ENCODE measurements around the gene NUP98. TPM values are rescaled to one million over a fixed set of nuclear protein-coding genes. Genes with fewer than 3 reads are reported as not detected.

Gene NUP98
- polyA plus RNA-seq, 1 of the 3 experiments (the other 2 are of a cell fraction) = 56.4 TPM

GRCh38 chr11:3671334-3672254 is 125.8 kb downstream of the NUP98 start, which contains the start of gene CHRNA10 (continued):
- TF ChIP-seq RAD21 (IDR thresholded peaks at IDR 0.05; ENCODE audit: low read length) (no peak), GATA2 (CRISPR knock-in tag; IDR thresholded peaks at IDR 0.05) (no peak), USF2 (IDR thresholded peaks at IDR 0.05; ENCODE audit: borderline replicate concordance, low read depth, low read length) (no peak), PBX3 (IDR thresholded peaks at IDR 0.05) (no peak), CHD2 (IDR thresholded peaks at IDR 0.05; ENCODE audit: low read length, partially characterized antibody) (no peak), TAF1 (IDR thresholded peaks at IDR 0.05; ENCODE audit: borderline replicate concordance, low read depth, low read length) (no peak), ELF1 (IDR thresholded peaks at IDR 0.05) (no peak)

- Histone ChIP-seq H3K27me3 (ENCODE audit: insufficient read depth) (no peaks in the 10 kb centered on the region), H3K9me2 (no peaks in the 10 kb centered on the region), H3K36me3 (replicated peaks in 1 of 2; ENCODE audit: control insufficient read depth in 1 of 2, insufficient read depth in 2 of 2, low read length in 1 of 2) (peaks cover 13 to 53% of the 10 kb centered on the region in 2 experiments), H3K79me2 (ENCODE audit: insufficient read depth) (no peaks in the 10 kb centered on the region), H2AFZ (ENCODE audit: low read depth) (no peak overlapping the region), H3K4me2 (no peak overlapping the region), H3K4me1 (ENCODE audit: control insufficient read depth in 1 of 2, insufficient read depth in 2 of 2, low read depth in 1 of 2, low read length in 1 of 2) (no peaks in the 10 kb centered on the region; a peak in 1 of 4 replicates), H3K9me3 (no peaks in the 10 kb centered on the region), H4K20me1 (ENCODE audit: insufficient read depth) (peaks cover 4% of the 10 kb centered on the region; the same call in 1 of the 2 replicates), H3K27ac (ENCODE audit: low read depth in 2 of 2, low read length in 1 of 2) (no peak overlapping the region), H3F3A (replicated peaks; ENCODE audit: insufficient read depth) (no peaks in the 10 kb centered on the region), H3K9ac (no peak overlapping the region), H3K4me3 (ENCODE audit: low read depth in 2 of 2, low read length in 1 of 2) (no peak overlapping the region)
- POLR2A ChIA-PET = no interaction called here
- WGBS (ENCODE audit: low lambda C conversion rate) = 98% methylated on average over 3 of the region's 5 CpGs
- CTCF ChIA-PET = no interaction called here
- DNase-seq = no peak
- TF ChIP-seq MEF2A (IDR thresholded peaks at IDR 0.05; ENCODE audit: borderline replicate concordance, low read depth) = no peak
- TF ChIP-seq JUND (IDR thresholded peaks at IDR 0.05) = no peak
- no peak for TF ChIP-seq FOXM1 (IDR thresholded peaks at IDR 0.05; ENCODE audit: low read depth)
- TF ChIP-seq RCOR1 (IDR thresholded peaks at IDR 0.05; ENCODE audit: low read length) = no peak
- TF ChIP-seq, protein P1, sequence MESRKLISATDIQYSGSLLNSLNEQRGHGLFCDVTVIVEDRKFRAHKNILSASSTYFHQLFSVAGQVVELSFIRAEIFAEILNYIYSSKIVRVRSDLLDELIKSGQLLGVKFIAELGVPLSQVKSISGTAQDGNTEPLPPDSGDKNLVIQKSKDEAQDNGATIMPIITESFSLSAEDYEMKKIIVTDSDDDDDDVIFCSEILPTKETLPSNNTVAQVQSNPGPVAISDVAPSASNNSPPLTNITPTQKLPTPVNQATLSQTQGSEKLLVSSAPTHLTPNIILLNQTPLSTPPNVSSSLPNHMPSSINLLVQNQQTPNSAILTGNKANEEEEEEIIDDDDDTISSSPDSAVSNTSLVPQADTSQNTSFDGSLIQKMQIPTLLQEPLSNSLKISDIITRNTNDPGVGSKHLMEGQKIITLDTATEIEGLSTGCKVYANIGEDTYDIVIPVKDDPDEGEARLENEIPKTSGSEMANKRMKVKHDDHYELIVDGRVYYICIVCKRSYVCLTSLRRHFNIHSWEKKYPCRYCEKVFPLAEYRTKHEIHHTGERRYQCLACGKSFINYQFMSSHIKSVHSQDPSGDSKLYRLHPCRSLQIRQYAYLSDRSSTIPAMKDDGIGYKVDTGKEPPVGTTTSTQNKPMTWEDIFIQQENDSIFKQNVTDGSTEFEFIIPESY (IDR thresholded peaks at IDR 0.05; ENCODE audit: borderline replicate concordance, low read depth) = no peak
- no peak for TF ChIP-seq RXRA (IDR thresholded peaks at IDR 0.05; ENCODE audit: borderline replicate concordance, low read depth)
- no peak for TF ChIP-seq FOXJ3 (CRISPR knock-in tag; IDR thresholded peaks at IDR 0.05)
- TF ChIP-seq MAX (IDR thresholded peaks at IDR 0.05; ENCODE audit: low read depth) = no peak
- no peak for TF ChIP-seq REST (IDR thresholded peaks at IDR 0.05; ENCODE audit: low read depth, low read length)
- no peak for TF ChIP-seq SMC3 (IDR thresholded peaks at IDR 0.05; ENCODE audit: low read depth, low read length)
- TF ChIP-seq CTCF (IDR thresholded peaks at IDR 0.05) = no peak
- no peak for TF ChIP-seq PBX3 (IDR thresholded peaks at IDR 0.05)
- TF ChIP-seq NFIC (IDR thresholded peaks at IDR 0.05; ENCODE audit: borderline replicate concordance) = no peak
Measured at GRCh38 chr11:3669742-3670183, 127.6 kb downstream of the NUP98 start.

All from SK-N-SH (cell line).